22Rv1 (cell line): Measurements from ENCODE around the gene EIF3K.

Experiments used
- CTCF ChIP-seq: fragments of 450-650 bp; IDR thresholded peaks from 2 replicates; pipeline ENCODE4 v1.5.1; 2017; ENCODE audit warnings: mild to moderate bottlenecking
- ZFX ChIP-seq: fragments of 450-650 bp; IDR thresholded peaks from 2 replicates; pipeline ENCODE4 v1.6.1; 2017; ENCODE audit warnings: antibody characterized with exemption, borderline replicate concordance

- TF ChIP-seq CTCF (no peak), ZFX (no peak)
Measured at GRCh38 chr19:38675611-38676010, 56.6 kb downstream of the EIF3K start.
